GM23338 (cell line): ENCODE data around the gene POLR1A.

Experiments
- CTCF ChIP-seq, 2 experiments: fragments of 200-600 bp in 1 of 2; sonication (generic) in 1 of 2; conservative IDR thresholded peaks; 2 replicates each; pipeline versions ENCODE4 v1.5.1 to v1.6.1; 2016 to 2017; ENCODE audit warnings: antibody characterized with exemption in 2 of 2, low read depth in 2 of 2, mild to moderate bottlenecking in 2 of 2, moderate library complexity in 1 of 2
- REST ChIP-seq: IDR thresholded peaks from one replicate; pipeline ENCODE4 v1.6.1; 2018; ENCODE audit warnings: antibody characterized with exemption; ENCODE audit not compliant: unreplicated experiment

GRCh38 chr2:86075886-86076285 lies 29.8 kb downstream of the POLR1A start:
- TF ChIP-seq CTCF (conservative IDR thresholded peaks at IDR 0.05; ENCODE audit: low read depth in 2 of 2) (no peak), REST (no peak)
